GM19468 (cell line): ENCODE measurements around the gene PRRC1.

Source experiments
- ATAC-seq: cut with Tn5 transposase; IDR thresholded peaks from one replicate; pipeline ENCODE4 v1.9.1; 2021; ENCODE audit warnings: mild to moderate bottlenecking, moderate library complexity, moderate number of reproducible peaks; ENCODE audit not compliant: unreplicated experiment; ENCODE audit errors: extremely low read depth

The PRRC1 gene

GRCh38 chr5:127517480-127518318 is at the start of gene PRRC1:
PRRC1 (plus strand) TSS chr5:127517640; CDS start chr5:127523480, 5,840 bp downstream.
- peak; percentile 85 for ATAC-seq

- no peak for ATAC-seq
Observed at GRCh38 chr5:127471211-127471610, 46.2 kb upstream of the PRRC1 start.

GRCh38 chr5:127472700-127473099 is 44.7 kb upstream of the PRRC1 start:
- ATAC-seq: no peak

- no peak for ATAC-seq
Observed at GRCh38 chr5:127486471-127486870, 31.0 kb upstream of the PRRC1 start.

- ATAC-seq: peak; percentile 74
Observed at GRCh38 chr5:127492854-127493738, 24.3 kb upstream of the PRRC1 start.

- ATAC-seq: no peak
Observed at GRCh38 chr5:127498548-127498947, 18.9 kb upstream of the PRRC1 start.

- no peak for ATAC-seq
Observed at GRCh38 chr5:127505905-127506304, 11.5 kb upstream of the PRRC1 start.

GRCh38 chr5:127506616-127507015 is 10.8 kb upstream of the PRRC1 start:
- ATAC-seq: no peak

- ATAC-seq: no peak
Observed at GRCh38 chr5:127508644-127509373, 8.6 kb upstream of the PRRC1 start.

GRCh38 chr5:127513408-127513970 is 4.0 kb upstream of the PRRC1 start:
- ATAC-seq: no peak

GRCh38 chr5:127514816-127515215 is 2.6 kb upstream of the PRRC1 start:
- no peak for ATAC-seq

GRCh38 chr5:127515693-127516440 is 1.6 kb upstream of the PRRC1 start:
- ATAC-seq: no peak

- ATAC-seq: peak; percentile 0
Observed at GRCh38 chr5:127517110-127517479, 345 bp upstream of the PRRC1 start.

GRCh38 chr5:127518319-127518621 is 830 bp downstream of the PRRC1 start:
- ATAC-seq: peak; percentile 3

- no peak for ATAC-seq
Observed at GRCh38 chr5:127519527-127519926, 2.1 kb downstream of the PRRC1 start.

- no peak for ATAC-seq
Observed at GRCh38 chr5:127521138-127521770, 3.8 kb downstream of the PRRC1 start.

- no peak for ATAC-seq
Observed at GRCh38 chr5:127525181-127525580, 7.7 kb downstream of the PRRC1 start.

- no peak for ATAC-seq
Observed at GRCh38 chr5:127529904-127530682, 12.7 kb downstream of the PRRC1 start.
